ENCODE data around the gene ANP32D.
"Not testable (repeated sequence)": the region's sequence is repeated elsewhere in the genome, so short reads cannot be mapped to it uniquely, and the experiment has no call there.

Gene ANP32D

DNA sequence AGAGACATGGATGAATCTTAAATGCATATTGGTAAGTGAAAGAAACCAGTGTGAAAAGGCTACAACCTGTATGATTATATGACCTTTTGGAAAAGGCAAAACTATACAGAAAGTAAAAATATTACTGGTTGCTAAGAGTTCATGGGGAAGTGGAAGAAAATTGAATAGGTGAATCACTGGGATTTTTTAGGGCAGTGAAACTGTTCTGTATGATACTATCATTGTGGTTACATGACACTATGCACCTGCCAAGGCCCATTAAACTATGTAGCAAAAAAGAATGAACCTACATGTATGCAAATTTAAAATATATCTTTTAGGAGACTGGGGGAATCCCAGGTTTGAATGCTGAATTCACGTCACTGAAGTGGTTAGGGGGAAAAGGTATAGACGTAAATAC, 40.5 kb downstream of the ANP32D start:
- Mint-ChIP-seq H3K9me3 (peaks cover 15% of the 10 kb centered on the region), H3K4me3 (no peak overlapping the region), H3K36me3 (ENCODE audit: low read depth) (no peaks in the 10 kb centered on the region), H3K27ac (no peak overlapping the region), H3K4me1 (no peaks in the 10 kb centered on the region), H3K27me3 (ENCODE audit: low read depth) (no peaks in the 10 kb centered on the region)
- TF ChIP-seq, protein P1, sequence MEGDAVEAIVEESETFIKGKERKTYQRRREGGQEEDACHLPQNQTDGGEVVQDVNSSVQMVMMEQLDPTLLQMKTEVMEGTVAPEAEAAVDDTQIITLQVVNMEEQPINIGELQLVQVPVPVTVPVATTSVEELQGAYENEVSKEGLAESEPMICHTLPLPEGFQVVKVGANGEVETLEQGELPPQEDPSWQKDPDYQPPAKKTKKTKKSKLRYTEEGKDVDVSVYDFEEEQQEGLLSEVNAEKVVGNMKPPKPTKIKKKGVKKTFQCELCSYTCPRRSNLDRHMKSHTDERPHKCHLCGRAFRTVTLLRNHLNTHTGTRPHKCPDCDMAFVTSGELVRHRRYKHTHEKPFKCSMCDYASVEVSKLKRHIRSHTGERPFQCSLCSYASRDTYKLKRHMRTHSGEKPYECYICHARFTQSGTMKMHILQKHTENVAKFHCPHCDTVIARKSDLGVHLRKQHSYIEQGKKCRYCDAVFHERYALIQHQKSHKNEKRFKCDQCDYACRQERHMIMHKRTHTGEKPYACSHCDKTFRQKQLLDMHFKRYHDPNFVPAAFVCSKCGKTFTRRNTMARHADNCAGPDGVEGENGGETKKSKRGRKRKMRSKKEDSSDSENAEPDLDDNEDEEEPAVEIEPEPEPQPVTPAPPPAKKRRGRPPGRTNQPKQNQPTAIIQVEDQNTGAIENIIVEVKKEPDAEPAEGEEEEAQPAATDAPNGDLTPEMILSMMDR (IDR thresholded peaks at IDR 0.05; ENCODE audit: unreplicated experiment in 3 of 3): no peak

DNA sequence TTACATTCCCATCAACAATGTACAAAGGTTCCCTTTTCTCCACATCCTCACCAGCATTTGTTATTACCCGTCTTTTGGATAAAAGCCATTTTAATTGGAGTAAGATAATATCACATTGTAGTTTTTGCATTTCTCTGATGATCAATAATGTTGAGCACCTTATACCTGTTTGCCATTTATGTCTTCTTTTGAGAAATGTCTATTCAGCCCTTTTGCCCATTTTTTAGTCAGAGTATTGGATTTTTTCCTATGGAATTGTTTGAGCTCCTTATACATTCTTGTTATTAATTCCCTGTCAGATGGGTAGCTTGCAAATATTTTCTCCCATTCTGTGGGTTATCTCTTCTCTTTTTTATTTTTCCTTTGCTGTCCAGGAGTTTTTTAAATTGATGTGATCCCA, 42.4 kb downstream of the ANP32D start:
- no peaks in the 10 kb centered on the region for H3K27me3 Mint-ChIP-seq (ENCODE audit: low read depth)
- H3K4me1 Mint-ChIP-seq: no peaks in the 10 kb centered on the region
- no peaks in the 10 kb centered on the region for H3K36me3 Mint-ChIP-seq (ENCODE audit: low read depth)
- no peak overlapping the region for H3K27ac Mint-ChIP-seq
- H3K4me3 Mint-ChIP-seq: no peak overlapping the region
- TF ChIP-seq, protein P1 (IDR thresholded peaks at IDR 0.05; ENCODE audit: unreplicated experiment in 3 of 3): no peak
- peaks cover 12% of the 10 kb centered on the region for H3K9me3 Mint-ChIP-seq

DNA sequence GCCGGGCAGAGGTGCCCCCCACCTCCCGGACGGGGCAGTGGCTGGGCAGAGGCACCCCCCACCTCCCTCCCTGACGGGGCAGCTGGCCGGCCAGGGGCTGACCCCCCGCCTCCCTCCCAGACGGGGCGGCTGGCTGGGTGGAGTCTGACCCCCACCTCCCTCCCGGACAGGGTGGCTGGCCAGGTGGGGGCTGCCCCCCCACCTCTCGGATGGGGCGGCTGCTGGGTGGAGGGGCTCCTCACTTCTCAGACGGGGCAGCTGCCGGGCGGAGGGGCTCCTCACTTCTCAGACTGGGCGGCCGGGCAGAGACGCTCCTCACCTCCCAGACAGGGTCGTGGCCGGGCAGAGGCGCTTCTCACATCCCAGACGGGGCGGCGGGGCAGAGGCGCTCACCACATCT, 48.0 kb downstream of the ANP32D start:
- not testable (repeated sequence) for H3K9me3 Mint-ChIP-seq; H3K4me1 Mint-ChIP-seq; H3K4me3 Mint-ChIP-seq; H3K27me3 Mint-ChIP-seq (ENCODE audit: low read depth); H3K36me3 Mint-ChIP-seq (ENCODE audit: low read depth); H3K27ac Mint-ChIP-seq

Data from nephron (organoid).